SK-N-MC (cell line): ENCODE measurements around the gene MRPL44.

Experiments used
- EZH2 ChIP-seq: fragments of 200-600 bp; sonication (generic); IDR thresholded peaks from one replicate; pipeline ENCODE4 v1.6.1; 2017; ENCODE audit warnings: antibody characterized with exemption
- FOXP2 ChIP-seq: optimal IDR thresholded peaks from 2 replicates; pipeline ENCODE3; 2011; ENCODE audit warnings: mild to moderate bottlenecking, moderate library complexity; ENCODE audit not compliant: insufficient read depth; ENCODE audit errors: extremely low read length, control extremely low read depth
- POLR2AphosphoS5 ChIP-seq: IDR thresholded peaks from 2 replicates; pipeline ENCODE4 v1.6.1; 2012; ENCODE audit warnings: mild to moderate bottlenecking, low read depth, low read length, borderline replicate concordance

GRCh38 chr2:223944703-223945531, 12.3 kb upstream of the MRPL44 start, which contains the start of gene WDFY1:
- TF ChIP-seq POLR2AphosphoS5 (peak; percentile 74; the same call in 1 of the 2 replicates), EZH2 (no peak), FOXP2 (peak; percentile 94)
